GM10266 (cell line): Measurements from ENCODE around the gene BEND2.

ENCODE experiments used
- DNase-seq: peaks from one replicate; pipeline ENCODE4 v3.0.0; 2012; ENCODE audit errors: extremely low spot score
- CTCF ChIP-seq: IDR thresholded peaks from 2 replicates; pipeline ENCODE4 v1.5.1; 2012; ENCODE audit warnings: mild to moderate bottlenecking, low read depth; ENCODE audit not compliant: control insufficient read depth, insufficient read depth; ENCODE audit errors: missing control alignments

The BEND2 gene

GRCh38 chrX:18146954-18147353, 73.7 kb downstream of the BEND2 start:
- no peak for DNase-seq
- no peak for TF ChIP-seq CTCF

- DNase-seq: no peak
- TF ChIP-seq CTCF: no peak
Observed at GRCh38 chrX:18146009-18146408, 74.7 kb downstream of the BEND2 start.

- no peak for TF ChIP-seq CTCF
- DNase-seq: no peak
Observed at GRCh38 chrX:18136816-18137215, 83.9 kb downstream of the BEND2 start.

GRCh38 chrX:18133605-18134004, 87.1 kb downstream of the BEND2 start:
- no peak for TF ChIP-seq CTCF
- DNase-seq: no peak

GRCh38 chrX:18129690-18130089, 91.0 kb downstream of the BEND2 start:
- no peak for DNase-seq
- no peak for TF ChIP-seq CTCF

GRCh38 chrX:18126971-18127370, 93.7 kb downstream of the BEND2 start:
- DNase-seq: no peak
- no peak for TF ChIP-seq CTCF

- no peak for DNase-seq
- no peak for TF ChIP-seq CTCF
Observed at GRCh38 chrX:18119856-18120255, 100.8 kb downstream of the BEND2 start.
